Kidney epithelial cell (primary cell): ENCODE data around the gene ACP2. TPM values are rescaled to one million over a fixed set of nuclear protein-coding genes. Genes with fewer than 3 reads are reported as not detected.

Experiments used
- DNase-seq: peaks from one replicate; pipeline ENCODE4 v3.0.0-alpha.2; 2010; ENCODE audit warnings: low read depth
- H3K27me3 ChIP-seq: 2 replicates; pipeline ENCODE4 v1.6.0; 2011; ENCODE audit warnings: low read length; ENCODE audit not compliant: control insufficient read depth, insufficient read depth
- H3K36me3 ChIP-seq: 2 replicates; pipeline ENCODE4 v1.5.1; 2011; ENCODE audit warnings: low read length; ENCODE audit not compliant: control insufficient read depth, insufficient read depth
- H3K4me3 ChIP-seq: 2 replicates; pipeline ENCODE4 v1.5.1; 2011; ENCODE audit warnings: low read depth, mild to moderate bottlenecking, control low read depth, low read length
- total RNA-seq: library from RNA; depleted of rRNA; stranded (reverse); fragments of >200 nt; gene quantifications from 2 replicates; pipeline ENCODE4 v1.2.3, GENCODE V29; 2015
- TF ChIP-seq, protein P1 (sequence below): IDR thresholded peaks from 2 replicates; pipeline ENCODE4 v1.5.1; 2011; ENCODE audit warnings: mild to moderate bottlenecking, moderate library complexity, low read length, control low read depth, inconsistent platforms; ENCODE audit not compliant: insufficient read depth, poor library complexity, severe bottlenecking

ACP2 gene
- total RNA-seq, 1 donor from 2014 or later, result 57.1 TPM

DNA sequence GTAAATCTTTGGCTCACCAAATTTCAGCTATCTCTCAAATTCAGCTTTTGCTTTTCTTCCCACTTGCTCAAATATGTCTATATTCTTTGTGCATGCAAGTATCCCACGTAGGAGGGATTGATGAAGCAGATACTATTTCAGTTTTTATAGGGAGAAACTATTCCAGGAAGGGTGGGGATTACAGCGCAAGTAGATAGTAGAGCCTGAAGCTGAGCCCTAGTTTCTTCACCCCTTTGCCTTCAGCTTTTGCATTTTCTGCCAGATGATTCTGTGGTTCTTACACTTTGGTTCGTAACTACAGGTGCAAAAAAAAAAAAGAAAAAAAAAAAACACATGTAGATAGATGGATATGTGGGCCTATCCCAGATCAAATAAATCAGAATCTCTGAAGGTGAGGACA is 3.1 kb upstream of the ACP2 start:
- TF ChIP-seq, protein P1, sequence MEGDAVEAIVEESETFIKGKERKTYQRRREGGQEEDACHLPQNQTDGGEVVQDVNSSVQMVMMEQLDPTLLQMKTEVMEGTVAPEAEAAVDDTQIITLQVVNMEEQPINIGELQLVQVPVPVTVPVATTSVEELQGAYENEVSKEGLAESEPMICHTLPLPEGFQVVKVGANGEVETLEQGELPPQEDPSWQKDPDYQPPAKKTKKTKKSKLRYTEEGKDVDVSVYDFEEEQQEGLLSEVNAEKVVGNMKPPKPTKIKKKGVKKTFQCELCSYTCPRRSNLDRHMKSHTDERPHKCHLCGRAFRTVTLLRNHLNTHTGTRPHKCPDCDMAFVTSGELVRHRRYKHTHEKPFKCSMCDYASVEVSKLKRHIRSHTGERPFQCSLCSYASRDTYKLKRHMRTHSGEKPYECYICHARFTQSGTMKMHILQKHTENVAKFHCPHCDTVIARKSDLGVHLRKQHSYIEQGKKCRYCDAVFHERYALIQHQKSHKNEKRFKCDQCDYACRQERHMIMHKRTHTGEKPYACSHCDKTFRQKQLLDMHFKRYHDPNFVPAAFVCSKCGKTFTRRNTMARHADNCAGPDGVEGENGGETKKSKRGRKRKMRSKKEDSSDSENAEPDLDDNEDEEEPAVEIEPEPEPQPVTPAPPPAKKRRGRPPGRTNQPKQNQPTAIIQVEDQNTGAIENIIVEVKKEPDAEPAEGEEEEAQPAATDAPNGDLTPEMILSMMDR, result no peak
- Histone ChIP-seq H3K4me3 (no peak overlapping the region), H3K27me3 (no peaks in the 10 kb centered on the region), H3K36me3 (no peaks in the 10 kb centered on the region)
- DNase-seq, result no peak

DNA sequence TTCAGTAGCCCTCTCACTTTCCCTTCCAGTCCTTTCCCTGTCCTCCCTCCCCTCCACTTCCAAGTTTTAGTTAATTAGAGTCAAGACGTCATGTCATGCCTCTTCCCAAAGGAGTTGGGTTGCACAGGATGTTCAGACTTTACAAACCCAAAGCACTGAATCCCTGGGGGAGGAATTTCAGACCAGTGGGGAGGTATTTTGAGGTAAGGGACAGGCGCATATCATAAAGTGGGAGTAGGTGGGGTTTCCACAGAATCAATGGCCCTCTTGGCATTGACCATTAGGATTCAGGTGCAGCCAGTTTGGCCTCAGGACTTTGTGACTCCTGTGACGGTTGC is 733 bp upstream of the ACP2 start:
- no peak for DNase-seq
- Histone ChIP-seq H3K4me3 (peak overlapping the region; percentile 97), H3K36me3 (no peaks in the 10 kb centered on the region), H3K27me3 (no peaks in the 10 kb centered on the region)
- TF ChIP-seq, protein P1, result no peak

DNA sequence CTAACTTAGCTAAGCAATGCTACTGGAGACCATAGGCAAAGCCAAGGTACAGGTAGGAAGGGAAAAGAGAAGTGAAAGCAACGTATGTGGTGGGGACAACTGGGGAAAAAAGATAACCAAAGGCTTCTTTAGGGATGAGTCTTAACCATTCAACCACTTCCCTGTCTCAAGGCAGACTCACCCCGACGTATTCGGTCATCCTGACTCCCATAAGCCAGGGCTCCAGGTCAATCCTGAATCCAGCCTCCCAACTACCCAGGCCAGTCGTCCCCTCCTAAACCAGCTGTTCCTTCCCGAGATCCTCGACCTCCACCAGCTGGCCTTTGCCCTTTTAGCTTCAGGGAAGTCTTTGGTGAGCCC is 330 bp downstream of the ACP2 start:
- Histone ChIP-seq H3K27me3 (no peaks in the 10 kb centered on the region), H3K4me3 (peak overlapping the region; percentile 97), H3K36me3 (no peaks in the 10 kb centered on the region)
- DNase-seq, result no peak
- TF ChIP-seq, protein P1, result no peak

DNA sequence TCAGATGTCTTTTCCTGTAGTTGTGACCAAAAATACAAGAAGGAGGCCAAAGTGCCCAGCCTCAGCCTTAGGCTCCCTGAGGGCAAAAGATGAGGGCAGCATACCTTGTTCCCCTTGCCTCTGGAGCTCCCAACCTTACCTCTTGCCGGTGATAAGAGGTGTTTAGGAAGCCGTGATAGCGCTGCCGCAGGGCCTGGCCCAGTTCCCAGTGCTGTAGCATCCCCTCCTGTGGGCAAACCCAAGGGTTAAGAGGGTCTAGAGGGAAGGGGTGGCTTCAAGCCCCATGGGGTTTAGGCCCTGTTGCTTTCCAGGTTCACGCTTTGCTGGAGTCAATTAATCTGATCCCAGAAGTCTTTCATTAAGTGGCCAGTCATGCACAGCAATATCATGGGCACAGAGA is 1.1 kb downstream of the ACP2 start:
- no peak for DNase-seq
- Histone ChIP-seq H3K36me3 (peaks cover under 1% of the 10 kb centered on the region), H3K27me3 (no peaks in the 10 kb centered on the region), H3K4me3 (no peak overlapping the region)
- TF ChIP-seq, protein P1, result no peak

DNA sequence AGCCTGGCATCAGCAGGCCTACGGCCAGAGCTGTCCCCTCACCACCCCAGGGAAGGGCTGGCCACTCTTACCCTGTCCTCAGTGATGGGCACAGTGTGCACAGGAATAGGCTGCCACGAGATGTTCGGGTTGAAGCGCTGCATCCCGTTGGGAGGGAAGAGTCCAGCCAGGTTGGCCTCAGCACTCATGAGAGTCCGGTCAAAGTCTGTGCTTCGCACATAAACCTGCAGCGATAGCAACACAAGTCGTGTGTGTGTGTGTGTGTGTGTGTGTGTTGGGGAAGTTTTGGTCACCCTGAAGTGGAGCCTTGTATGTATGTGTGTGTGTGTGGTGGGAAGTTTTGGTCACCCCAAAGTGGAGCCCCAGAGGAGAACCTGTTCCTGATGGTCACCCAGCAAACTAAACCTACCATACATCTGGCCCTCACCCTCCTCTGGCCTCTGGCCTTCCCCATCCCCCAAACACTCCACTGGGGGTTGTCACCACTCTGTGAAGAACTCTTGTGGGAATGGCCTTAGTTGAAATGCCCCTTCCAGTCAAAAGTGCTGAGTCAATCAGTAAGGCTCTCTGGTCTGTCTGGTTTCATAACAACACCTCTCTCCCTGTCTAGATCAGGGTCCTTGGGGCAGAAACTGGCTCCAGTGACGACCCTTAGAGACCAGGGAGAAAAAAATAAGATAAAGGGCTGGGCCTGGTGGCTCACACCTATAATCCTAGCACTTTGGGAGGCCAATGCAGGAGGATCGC is 2.8 kb downstream of the ACP2 start:
- Histone ChIP-seq H3K36me3 (peaks cover 4% of the 10 kb centered on the region), H3K27me3 (no peaks in the 10 kb centered on the region), H3K4me3 (no peak overlapping the region)
- DNase-seq, result no peak
- TF ChIP-seq, protein P1, result no peak
